GM19043 (cell line): ENCODE data around the gene ARHGEF17.

Source experiments
- ATAC-seq: cut with Tn5 transposase; IDR thresholded peaks from one replicate; pipeline ENCODE4 v1.9.1; 2021; ENCODE audit warnings: low read depth; ENCODE audit not compliant: unreplicated experiment

Gene ARHGEF17

GRCh38 chr11:73375830-73376159 lies 67.7 kb downstream of the ARHGEF17 start:
- ATAC-seq, result no peak

DNA sequence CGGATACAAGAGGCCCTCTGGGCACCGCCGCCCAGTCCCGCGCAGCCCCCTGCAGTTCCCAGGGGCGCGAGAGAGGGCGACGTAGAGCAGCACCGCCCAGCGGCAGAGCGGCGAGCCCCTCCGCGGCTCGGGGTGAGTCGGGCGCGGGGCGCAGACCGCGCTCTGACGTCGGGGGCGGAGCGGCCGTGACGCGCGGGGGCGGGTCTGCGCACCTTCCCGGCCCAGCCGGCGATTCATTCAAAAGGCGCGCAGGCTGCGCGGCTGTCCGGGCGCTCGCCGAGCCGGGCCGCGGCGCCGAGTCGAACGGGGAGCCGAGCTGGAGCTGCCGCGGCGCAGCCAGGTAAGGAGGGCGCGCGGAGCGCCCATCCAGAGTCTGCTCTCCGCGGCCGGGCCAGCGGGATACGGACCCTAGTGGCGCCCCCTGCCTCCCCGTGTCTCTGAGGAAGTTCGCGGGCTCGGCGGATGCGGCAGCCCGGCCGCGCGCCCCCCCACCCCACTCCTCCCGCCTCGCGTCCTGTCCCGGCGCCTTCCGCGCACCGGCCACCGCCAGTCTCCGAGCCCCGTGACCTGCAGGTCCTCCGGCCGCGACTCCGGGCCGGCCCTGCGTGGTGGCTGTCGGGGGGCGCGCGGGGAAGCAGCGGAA lies 68.2 kb downstream of the ARHGEF17 start, which contains the start of gene RELT:
RELT (plus strand) TSS at position 240 of the 643 bp plus-strand sequence. CDS start 12,738 bp downstream, outside the sequence.
- peak; percentile 65 for ATAC-seq

DNA sequence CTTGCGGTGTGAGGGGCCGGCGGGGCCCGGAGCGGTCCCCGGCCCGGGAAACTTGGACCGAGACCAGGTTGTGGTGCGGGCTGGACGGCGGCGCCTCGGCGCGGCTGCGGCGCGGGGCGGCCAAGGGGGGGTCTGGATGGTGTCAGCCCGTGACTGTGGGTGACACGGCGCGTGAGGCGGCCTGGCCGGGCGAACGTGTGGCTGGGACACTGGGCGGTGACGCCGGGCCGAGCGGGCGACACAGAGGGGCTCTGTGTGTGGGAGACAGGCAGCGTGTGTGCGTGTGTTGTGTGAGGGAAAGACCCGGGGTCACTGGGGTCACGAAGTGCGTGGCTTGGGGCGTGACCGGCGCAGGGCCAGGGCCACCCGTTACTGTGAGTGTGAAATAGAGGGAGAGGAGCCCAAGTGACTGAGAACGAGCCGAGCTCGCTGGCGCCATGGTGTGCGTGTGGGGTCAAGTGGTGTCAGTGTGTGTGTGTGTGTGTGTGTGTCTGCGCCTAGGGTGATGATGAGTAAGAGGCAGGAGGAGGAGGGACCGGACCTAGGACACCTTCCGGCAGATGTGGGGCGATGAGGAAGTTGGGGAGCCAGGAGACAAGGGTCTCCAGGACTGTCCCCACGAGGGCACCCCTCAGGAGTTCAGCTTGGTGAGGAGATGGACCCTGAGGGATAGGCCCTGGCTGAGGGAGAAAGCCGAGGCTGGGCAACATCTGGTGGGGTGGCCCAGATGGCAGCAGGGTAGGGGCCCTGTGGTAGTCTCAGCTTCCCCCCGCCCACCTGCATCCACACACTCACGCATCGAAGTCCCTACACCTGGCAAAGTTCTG lies 68.9 kb downstream of the ARHGEF17 start:
- no peak for ATAC-seq

- no peak for ATAC-seq
Observed at GRCh38 chr11:73379189-73379880, 71.3 kb downstream of the ARHGEF17 start.

DNA sequence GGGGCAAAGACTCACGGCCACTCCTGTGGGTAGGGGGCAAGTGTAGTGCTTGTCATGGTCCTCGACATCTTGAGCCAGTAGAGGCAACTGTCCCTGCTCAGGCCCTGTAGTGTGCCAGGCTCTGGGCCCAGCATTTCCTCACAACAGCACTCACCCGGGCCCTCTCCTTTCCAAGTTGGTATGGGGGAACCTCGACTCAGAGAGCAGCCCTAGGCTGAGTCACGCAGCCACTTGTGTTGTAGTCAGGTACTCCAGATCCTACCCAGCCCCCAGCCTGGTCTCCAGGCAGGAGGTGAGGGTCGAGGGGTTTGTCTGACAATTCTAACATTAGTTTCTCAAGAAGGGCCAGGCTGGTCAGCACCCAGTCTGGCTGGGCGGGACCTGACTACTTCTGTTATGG lies 72.3 kb downstream of the ARHGEF17 start:
- ATAC-seq, result no peak

GRCh38 chr11:73380897-73381410 lies 72.9 kb downstream of the ARHGEF17 start:
- no peak for ATAC-seq

GRCh38 chr11:73381589-73381988 lies 73.5 kb downstream of the ARHGEF17 start:
- no peak for ATAC-seq

GRCh38 chr11:73382183-73382582 lies 74.1 kb downstream of the ARHGEF17 start:
- no peak for ATAC-seq

GRCh38 chr11:73382747-73383146 lies 74.7 kb downstream of the ARHGEF17 start:
- no peak for ATAC-seq

- ATAC-seq, result no peak
Observed at GRCh38 chr11:73383249-73384124, 75.4 kb downstream of the ARHGEF17 start.

GRCh38 chr11:73384125-73384441 lies 76.0 kb downstream of the ARHGEF17 start:
- ATAC-seq, result no peak

DNA sequence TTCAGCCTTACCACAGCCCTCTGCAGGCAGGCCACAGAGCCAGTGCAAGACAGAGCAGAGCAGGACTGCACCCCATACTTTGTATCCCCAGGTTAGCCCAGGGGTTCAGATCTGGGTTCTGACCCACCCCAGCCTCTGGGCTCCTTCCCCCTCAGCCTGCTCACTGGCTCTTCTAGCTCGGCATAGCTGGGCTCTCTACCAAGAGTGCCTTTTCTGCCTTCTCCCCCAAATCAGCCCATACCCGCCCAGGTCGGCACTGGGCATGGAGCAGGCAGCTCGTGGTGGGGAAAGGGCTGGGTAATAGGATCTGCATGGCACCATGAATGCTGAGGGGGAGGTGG lies 76.4 kb downstream of the ARHGEF17 start:
- ATAC-seq, result no peak

DNA sequence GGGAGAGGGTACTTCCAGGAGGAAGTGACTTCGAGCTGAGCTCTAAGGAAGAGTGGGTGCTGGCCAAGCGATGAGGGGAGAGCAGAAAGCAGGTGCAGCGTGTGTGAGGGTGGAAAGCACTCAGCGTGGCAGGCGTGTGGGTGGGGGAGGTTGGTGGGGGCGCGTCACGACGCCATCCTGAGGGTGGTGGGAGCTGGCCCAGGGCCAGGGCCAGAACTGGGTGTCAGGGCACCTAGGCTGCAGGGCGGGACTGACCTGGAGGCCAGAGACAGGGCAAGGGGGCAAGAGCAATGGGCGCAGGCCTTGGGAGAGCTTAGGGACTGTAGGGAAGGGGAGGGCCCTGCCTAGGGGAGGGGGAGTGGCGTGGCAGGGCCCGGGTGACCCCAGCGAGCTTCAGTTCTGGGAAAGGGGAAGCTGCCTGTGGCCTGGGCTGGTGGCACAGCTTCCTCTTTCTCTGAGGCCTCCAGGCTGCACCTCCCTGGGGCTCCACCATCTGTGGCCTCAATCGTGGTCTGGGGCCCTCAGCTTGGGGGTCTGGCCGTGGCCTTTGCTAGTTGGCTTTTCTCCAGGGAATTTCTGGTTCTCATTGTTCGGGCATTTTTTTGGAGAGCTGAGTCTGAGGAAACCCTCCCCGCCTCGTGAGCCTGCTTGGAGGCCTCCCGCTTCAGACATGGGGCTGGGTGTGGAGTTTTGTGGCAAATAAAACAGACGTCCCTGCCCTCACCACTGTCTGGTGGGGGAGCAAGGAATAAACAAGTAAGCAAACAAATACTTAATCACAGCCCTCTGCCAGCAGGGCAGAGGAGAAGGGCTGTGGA lies 77.0 kb downstream of the ARHGEF17 start:
- ATAC-seq, result peak; percentile 52

- ATAC-seq, result no peak
Observed at GRCh38 chr11:73386016-73386415, 77.9 kb downstream of the ARHGEF17 start.

DNA sequence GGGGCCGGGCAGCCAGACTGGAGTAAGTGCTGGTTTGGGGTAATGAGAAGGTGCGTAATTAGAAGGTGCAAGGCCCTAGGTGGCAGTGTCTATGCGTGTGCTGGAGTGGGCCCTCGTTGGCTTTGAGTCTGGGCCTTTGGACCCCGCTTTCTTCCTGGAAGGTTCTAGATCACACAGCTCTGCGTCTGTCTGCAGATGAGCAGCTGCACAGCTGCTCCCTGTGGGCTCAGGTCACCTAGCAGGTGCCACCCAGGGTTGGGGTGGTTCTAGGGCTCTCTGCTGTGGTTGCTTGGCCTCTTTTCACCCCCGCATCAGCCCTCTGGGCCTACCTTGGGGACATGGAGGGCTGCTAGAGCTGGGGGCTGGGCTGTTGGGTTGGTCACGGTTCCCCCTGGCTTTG lies 78.5 kb downstream of the ARHGEF17 start:
- no peak for ATAC-seq

DNA sequence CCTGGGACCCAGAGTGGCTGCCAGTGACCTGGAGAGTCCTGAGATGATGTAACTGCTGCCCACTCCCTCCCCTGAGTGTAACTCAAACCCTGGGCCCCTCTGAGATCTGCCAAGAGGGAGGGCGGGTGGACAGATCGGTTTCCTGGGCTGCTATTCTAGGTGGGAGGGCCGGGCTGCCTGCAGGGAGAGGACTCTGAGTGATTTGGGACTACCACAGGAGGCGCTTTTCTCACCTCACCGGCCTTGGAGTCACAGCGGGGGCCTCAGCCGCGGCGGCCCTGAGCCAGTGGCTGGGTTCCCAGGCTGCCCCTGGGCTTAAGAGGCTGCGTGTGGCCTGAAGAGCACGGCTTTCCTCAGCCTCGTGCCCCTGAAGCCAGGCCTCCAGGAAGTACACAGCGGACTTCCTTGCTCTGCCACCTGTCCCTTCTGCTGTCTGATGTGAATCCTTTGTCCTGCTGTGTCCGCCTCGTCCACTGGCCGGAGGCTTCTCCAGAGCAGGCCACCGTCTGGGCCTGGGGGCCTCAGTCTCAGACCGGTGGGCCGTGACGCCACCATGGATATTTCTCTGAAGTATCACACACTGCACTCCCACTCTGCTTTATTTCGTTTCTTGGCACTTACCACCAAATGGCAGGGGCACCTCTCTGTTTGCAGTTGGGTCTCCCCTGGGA lies 79.7 kb downstream of the ARHGEF17 start:
- ATAC-seq, result no peak

GRCh38 chr11:73388265-73389133 lies 80.4 kb downstream of the ARHGEF17 start:
- ATAC-seq, result no peak

GRCh38 chr11:73389134-73389525 lies 81.1 kb downstream of the ARHGEF17 start:
- no peak for ATAC-seq
